GM21381 (cell line): ENCODE data around the gene OR2A7.
"Not testable (repeated sequence)": the region's sequence is repeated elsewhere in the genome, so short reads cannot be mapped to it uniquely, and the experiment has no call there.

Source experiments
- ATAC-seq: cut with Tn5 transposase; IDR thresholded peaks from one replicate; pipeline ENCODE4 v1.9.1; 2021; ENCODE audit warnings: mild to moderate bottlenecking, moderate library complexity; ENCODE audit not compliant: unreplicated experiment

Gene OR2A7

GRCh38 chr7:144264692-144265091, at the start of gene OR2A7:
Gene OR2A7 (minus strand): TSS chr7:144264792. CDS start chr7:144259628, 5,164 bp downstream.
- ATAC-seq = not testable (repeated sequence)

- ATAC-seq = not testable (repeated sequence)
Observed at GRCh38 chr7:144311872-144312469, 47.4 kb upstream of the OR2A7 start, which contains the start of gene OR2A1. Gene OR2A1 (plus strand): TSS chr7:144312419. CDS start chr7:144318125, 5,706 bp downstream.

GRCh38 chr7:144311218-144311617, 46.6 kb upstream of the OR2A7 start:
- ATAC-seq = not testable (repeated sequence)

- ATAC-seq = not testable (repeated sequence)
Observed at GRCh38 chr7:144309702-144310101, 45.1 kb upstream of the OR2A7 start.

GRCh38 chr7:144305156-144305555, 40.6 kb upstream of the OR2A7 start:
- not testable (repeated sequence) for ATAC-seq

- ATAC-seq = not testable (repeated sequence)
Observed at GRCh38 chr7:144303607-144304006, 39.0 kb upstream of the OR2A7 start.

GRCh38 chr7:144302578-144303303, 38.1 kb upstream of the OR2A7 start:
- ATAC-seq = not testable (repeated sequence)

- peak; percentile 76 for ATAC-seq
Observed at GRCh38 chr7:144293794-144294499, 29.4 kb upstream of the OR2A7 start.

- not testable (repeated sequence) for ATAC-seq
Observed at GRCh38 chr7:144292384-144293161, 28.0 kb upstream of the OR2A7 start.

- not testable (repeated sequence) for ATAC-seq
Observed at GRCh38 chr7:144291607-144292006, 27.0 kb upstream of the OR2A7 start.

GRCh38 chr7:144287171-144287784, 22.7 kb upstream of the OR2A7 start:
- ATAC-seq = not testable (repeated sequence)

GRCh38 chr7:144283716-144284115, 19.1 kb upstream of the OR2A7 start:
- not testable (repeated sequence) for ATAC-seq

- not testable (repeated sequence) for ATAC-seq
Observed at GRCh38 chr7:144282490-144282889, 17.9 kb upstream of the OR2A7 start.

- ATAC-seq = not testable (repeated sequence)
Observed at GRCh38 chr7:144281981-144282380, 17.4 kb upstream of the OR2A7 start.

- ATAC-seq = not testable (repeated sequence)
Observed at GRCh38 chr7:144280010-144280409, 15.4 kb upstream of the OR2A7 start.

GRCh38 chr7:144275281-144275680, 10.7 kb upstream of the OR2A7 start:
- ATAC-seq = not testable (repeated sequence)

- not testable (repeated sequence) for ATAC-seq
Observed at GRCh38 chr7:144269188-144269587, 4.6 kb upstream of the OR2A7 start, which contains the start of gene CTAGE8. Gene CTAGE8 (minus strand): TSS chr7:144269288. CDS start chr7:144269250, 38 bp downstream.

GRCh38 chr7:144262128-144262527, 2.5 kb downstream of the OR2A7 start:
- ATAC-seq = not testable (repeated sequence)

- ATAC-seq = not testable (repeated sequence)
Observed at GRCh38 chr7:144259067-144259466, 5.5 kb downstream of the OR2A7 start.

- ATAC-seq = no peak
Observed at GRCh38 chr7:144256112-144256511, 8.5 kb downstream of the OR2A7 start.
